Measurements from ENCODE around the gene JAM3. TPM values are rescaled to one million over a fixed set of nuclear protein-coding genes. Genes with fewer than 3 reads are reported as not detected.

Gene JAM3
- total RNA-seq, 1 donor: 61.6 TPM

GRCh38 chr11:134047586-134047999, 21.3 kb upstream of the JAM3 start:
- no peak for TF ChIP-seq CTCF (IDR thresholded peaks at IDR 0.05; ENCODE audit: insufficient read depth, low read length)
- H3K4me3 ChIP-seq (ENCODE audit: low read depth, low read length): peak overlapping the region; percentile 39
- peak; percentile 95 for DNase-seq (ENCODE audit: low read depth)

- no peak overlapping the region for H3K4me3 ChIP-seq (ENCODE audit: low read depth, low read length)
- no peak for DNase-seq (ENCODE audit: low read depth)
- TF ChIP-seq CTCF (IDR thresholded peaks at IDR 0.05; ENCODE audit: insufficient read depth, low read length): no peak
Measured at GRCh38 chr11:134048028-134048427, 20.8 kb upstream of the JAM3 start.

- TF ChIP-seq CTCF (IDR thresholded peaks at IDR 0.05; ENCODE audit: insufficient read depth, low read length): no peak
- DNase-seq (ENCODE audit: low read depth): no peak
- H3K4me3 ChIP-seq (ENCODE audit: low read depth, low read length): no peak overlapping the region
Measured at GRCh38 chr11:134049303-134049702, 19.6 kb upstream of the JAM3 start.

- peak; percentile 83 for TF ChIP-seq CTCF (IDR thresholded peaks at IDR 0.05; ENCODE audit: insufficient read depth, low read length)
- peak; percentile 65 for DNase-seq (ENCODE audit: low read depth)
- H3K4me3 ChIP-seq (ENCODE audit: low read depth, low read length): peak overlapping the region; percentile 58
Measured at GRCh38 chr11:134050541-134051383, 18.1 kb upstream of the JAM3 start.

- no peak for DNase-seq (ENCODE audit: low read depth)
- no peak for TF ChIP-seq CTCF (IDR thresholded peaks at IDR 0.05; ENCODE audit: insufficient read depth, low read length)
Measured at GRCh38 chr11:134052395-134052987, 16.4 kb upstream of the JAM3 start.

GRCh38 chr11:134052988-134053945, 15.6 kb upstream of the JAM3 start:
- no peak overlapping the region for H3K4me3 ChIP-seq (ENCODE audit: low read depth, low read length)
- TF ChIP-seq CTCF (IDR thresholded peaks at IDR 0.05; ENCODE audit: insufficient read depth, low read length): no peak
- DNase-seq (ENCODE audit: low read depth): no peak

More at GRCh38 chr11:134052395-134052987, 16.4 kb upstream of the JAM3 start:
- no peak overlapping the region for H3K4me3 ChIP-seq (ENCODE audit: low read depth, low read length)

Measured in fibroblast of the aortic adventitia (primary cell).